SK-N-SH treated with all-trans-retinoic acid at 6 μM for 48 hours (cell line): ENCODE results near the gene ASS1.
A peak's percentile ranks its signal among the peaks of the same experiment; 100 is the strongest.

ENCODE experiments used
- ATAC-seq: fragments of 200-7000 bp; cut with Tn5 transposase; 3 replicates; pipeline ENCODE4 v1.9.1; 2020; ENCODE audit warnings: mild to moderate bottlenecking, moderate library complexity
- ARNTL ChIP-seq: fragments of 450-650 bp; formaldehyde crosslinking; IDR thresholded peaks from 2 replicates; pipeline ENCODE4 v1.5.0; 2020; ENCODE audit warnings: low read depth, mild to moderate bottlenecking, moderate library complexity, borderline replicate concordance
- BACH2 ChIP-seq: fragments of 250-450 bp; sonication (Bioruptor Pico); IDR thresholded peaks from 2 replicates; pipeline ENCODE4 v1.9.0; 2021; ENCODE audit warnings: mild to moderate bottlenecking, borderline replicate concordance
- ESRRG ChIP-seq: fragments of 250-450 bp; sonication (Bioruptor Pico); IDR thresholded peaks from 2 replicates; pipeline ENCODE4 v1.6.1; 2021; ENCODE audit warnings: mild to moderate bottlenecking
- GLIS3 ChIP-seq: fragments of 250-450 bp; sonication (Bioruptor Pico); IDR thresholded peaks from 2 replicates; pipeline ENCODE4 v1.5.0; 2020; ENCODE audit warnings: mild to moderate bottlenecking, moderate library complexity
- SNAI2 ChIP-seq: fragments of 250-450 bp; sonication (Bioruptor Pico); IDR thresholded peaks from 2 replicates; pipeline ENCODE4 v1.5.0; 2020; ENCODE audit warnings: mild to moderate bottlenecking, moderate library complexity
- TCF4 ChIP-seq: fragments of 250-450 bp; sonication (Bioruptor Pico); IDR thresholded peaks from 2 replicates; pipeline ENCODE4 v1.8.0; 2021; ENCODE audit warnings: mild to moderate bottlenecking, moderate library complexity, borderline replicate concordance
- TOX ChIP-seq: fragments of 250-450 bp; sonication (Bioruptor Pico); IDR thresholded peaks from 2 replicates; pipeline ENCODE4 v1.8.0; 2021; ENCODE audit warnings: mild to moderate bottlenecking, moderate library complexity, borderline replicate concordance
- ZFP3 ChIP-seq: fragments of 250-450 bp; sonication (Bioruptor Pico); IDR thresholded peaks from 2 replicates; pipeline ENCODE4 v1.5.0; 2020; ENCODE audit warnings: mild to moderate bottlenecking, moderate library complexity
- ZFP30 ChIP-seq: fragments of 450-650 bp; formaldehyde crosslinking; IDR thresholded peaks from 2 replicates; pipeline ENCODE4 v1.5.0; 2022; ENCODE audit warnings: mild to moderate bottlenecking, moderate library complexity
- ZNF565 ChIP-seq: fragments of 450-650 bp; formaldehyde crosslinking; conservative IDR thresholded peaks from 2 replicates; pipeline ENCODE4 v1.5.0; 2020; ENCODE audit warnings: low read depth, mild to moderate bottlenecking, moderate library complexity
- ZNF70 ChIP-seq: fragments of 450-650 bp; formaldehyde crosslinking; IDR thresholded peaks from 2 replicates; pipeline ENCODE4 v1.5.0; 2020; ENCODE audit warnings: mild to moderate bottlenecking, moderate library complexity
- TF ChIP-seq, protein P1 (sequence below): fragments of 250-450 bp; sonication (Bioruptor Pico); IDR thresholded peaks from 2 replicates; pipeline ENCODE4 v1.8.0; 2020; ENCODE audit warnings: mild to moderate bottlenecking, moderate library complexity, borderline replicate concordance
- TF ChIP-seq, protein P2 (sequence below): fragments of 250-450 bp; sonication (Bioruptor Pico); IDR thresholded peaks from 2 replicates; pipeline ENCODE4 v1.8.0; 2021; ENCODE audit warnings: low read depth, mild to moderate bottlenecking, moderate library complexity, borderline replicate concordance
- TF ChIP-seq, protein P3 (sequence below): fragments of 250-450 bp; sonication (Bioruptor Pico); IDR thresholded peaks from 2 replicates; pipeline ENCODE4 v1.5.0; 2020; ENCODE audit warnings: mild to moderate bottlenecking, moderate library complexity
- TF ChIP-seq, protein P4 (sequence below): fragments of 250-450 bp; sonication (Bioruptor Pico); IDR thresholded peaks from 2 replicates; pipeline ENCODE4 v1.5.1; 2020; ENCODE audit warnings: low read depth, mild to moderate bottlenecking, moderate library complexity

Gene ASS1

DNA sequence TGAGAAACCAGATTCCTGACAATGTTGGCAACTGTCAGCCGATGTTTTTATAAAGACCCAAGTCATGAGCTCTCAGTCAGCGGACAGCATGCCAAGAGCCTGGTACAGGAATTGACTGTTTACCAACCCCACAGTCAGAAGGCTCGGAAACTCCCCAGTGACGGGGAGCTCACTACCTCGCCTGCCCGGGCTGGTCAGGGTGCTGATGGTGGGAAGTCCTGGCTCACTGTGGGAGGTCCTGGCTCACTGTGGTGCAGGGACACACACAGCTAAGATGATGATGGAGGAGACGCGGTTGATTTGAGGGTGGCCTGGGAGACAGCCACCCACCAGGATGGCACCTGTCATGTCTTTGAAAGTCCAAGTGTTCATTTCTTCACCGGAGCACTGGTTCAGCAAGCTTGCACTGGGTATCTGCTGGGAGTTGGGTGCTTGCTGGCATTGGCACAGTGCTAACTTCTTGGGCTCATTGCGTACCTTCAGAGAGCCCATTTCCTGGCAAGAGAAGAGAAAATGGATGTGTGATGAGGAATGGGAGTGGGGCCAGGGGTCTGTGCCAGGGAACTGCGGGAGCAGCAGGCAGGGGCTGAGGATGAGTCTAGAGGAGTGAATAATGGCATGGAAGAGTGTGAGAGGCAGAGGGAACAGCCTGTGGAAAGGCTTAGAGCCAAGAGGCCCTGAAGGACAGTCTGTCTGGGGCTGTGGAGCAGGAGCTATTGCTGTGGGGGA is 15.3 kb downstream of the ASS1 start:
- no peak; the same call in 2 of the 3 replicates for ATAC-seq
- TF ChIP-seq BACH2 (CRISPR knock-in tag) (no peak), ZNF70 (CRISPR knock-in tag) (no peak), ZNF565 (no peak), ARNTL (no peak), ZFP30 (CRISPR knock-in tag) (no peak)
- TF ChIP-seq, protein P1, sequence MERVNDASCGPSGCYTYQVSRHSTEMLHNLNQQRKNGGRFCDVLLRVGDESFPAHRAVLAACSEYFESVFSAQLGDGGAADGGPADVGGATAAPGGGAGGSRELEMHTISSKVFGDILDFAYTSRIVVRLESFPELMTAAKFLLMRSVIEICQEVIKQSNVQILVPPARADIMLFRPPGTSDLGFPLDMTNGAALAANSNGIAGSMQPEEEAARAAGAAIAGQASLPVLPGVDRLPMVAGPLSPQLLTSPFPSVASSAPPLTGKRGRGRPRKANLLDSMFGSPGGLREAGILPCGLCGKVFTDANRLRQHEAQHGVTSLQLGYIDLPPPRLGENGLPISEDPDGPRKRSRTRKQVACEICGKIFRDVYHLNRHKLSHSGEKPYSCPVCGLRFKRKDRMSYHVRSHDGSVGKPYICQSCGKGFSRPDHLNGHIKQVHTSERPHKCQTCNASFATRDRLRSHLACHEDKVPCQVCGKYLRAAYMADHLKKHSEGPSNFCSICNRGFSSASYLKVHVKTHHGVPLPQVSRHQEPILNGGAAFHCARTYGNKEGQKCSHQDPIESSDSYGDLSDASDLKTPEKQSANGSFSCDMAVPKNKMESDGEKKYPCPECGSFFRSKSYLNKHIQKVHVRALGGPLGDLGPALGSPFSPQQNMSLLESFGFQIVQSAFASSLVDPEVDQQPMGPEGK (CRISPR knock-in tag), result no peak
- TF ChIP-seq, protein P2, sequence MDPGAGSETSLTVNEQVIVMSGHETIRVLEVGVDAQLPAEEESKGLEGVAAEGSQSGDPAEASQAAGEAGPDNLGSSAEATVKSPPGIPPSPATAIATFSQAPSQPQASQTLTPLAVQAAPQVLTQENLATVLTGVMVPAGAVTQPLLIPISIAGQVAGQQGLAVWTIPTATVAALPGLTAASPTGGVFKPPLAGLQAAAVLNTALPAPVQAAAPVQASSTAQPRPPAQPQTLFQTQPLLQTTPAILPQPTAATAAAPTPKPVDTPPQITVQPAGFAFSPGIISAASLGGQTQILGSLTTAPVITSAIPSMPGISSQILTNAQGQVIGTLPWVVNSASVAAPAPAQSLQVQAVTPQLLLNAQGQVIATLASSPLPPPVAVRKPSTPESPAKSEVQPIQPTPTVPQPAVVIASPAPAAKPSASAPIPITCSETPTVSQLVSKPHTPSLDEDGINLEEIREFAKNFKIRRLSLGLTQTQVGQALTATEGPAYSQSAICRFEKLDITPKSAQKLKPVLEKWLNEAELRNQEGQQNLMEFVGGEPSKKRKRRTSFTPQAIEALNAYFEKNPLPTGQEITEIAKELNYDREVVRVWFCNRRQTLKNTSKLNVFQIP (CRISPR knock-in tag), result no peak
- TF ChIP-seq, all 23 proteins: peak for 0

DNA sequence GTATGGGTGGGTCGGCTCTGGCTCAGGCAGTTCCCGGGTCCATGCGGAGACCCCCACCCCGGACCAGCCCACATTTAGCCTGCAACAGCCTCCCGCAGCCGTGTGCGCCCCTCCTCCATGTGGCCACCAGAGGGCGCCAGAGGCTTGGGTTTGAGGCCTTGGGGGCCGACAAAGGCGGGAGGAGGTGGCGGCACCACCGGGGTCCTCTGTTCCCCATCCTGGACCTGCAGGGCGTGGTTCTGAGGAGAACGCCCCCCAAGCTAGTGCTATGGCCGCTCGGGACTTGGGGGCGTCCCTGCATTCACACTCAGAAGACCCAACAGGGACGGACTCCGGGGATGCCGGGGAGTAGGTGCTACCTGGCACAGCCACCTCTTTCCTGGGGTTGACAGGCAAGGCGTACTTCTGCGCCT is 16.5 kb downstream of the ASS1 start:
- TF ChIP-seq TCF4 (CRISPR knock-in tag) (no peak), GLIS3 (no peak), SNAI2 (CRISPR knock-in tag) (no peak)
- peak; percentile 82 for ATAC-seq

DNA sequence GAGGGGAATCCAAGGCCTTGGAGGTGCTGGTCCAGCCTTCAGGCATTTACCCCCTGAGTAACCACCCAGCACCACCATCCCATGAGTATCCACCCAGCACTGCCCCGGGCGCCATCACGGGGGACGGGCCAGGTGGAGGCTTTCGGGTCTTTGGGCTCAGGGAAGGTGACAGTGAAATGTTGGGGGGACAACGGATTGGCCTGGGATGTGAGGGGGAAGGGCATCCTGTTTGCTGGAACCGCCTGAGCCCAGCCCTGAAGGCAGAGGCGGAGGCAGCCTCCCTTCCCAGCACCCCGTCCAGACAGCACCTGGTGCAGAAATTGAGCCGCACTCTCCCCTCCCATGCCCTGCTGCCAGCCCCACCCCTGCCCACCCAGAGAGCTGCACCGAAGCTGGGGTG is 17.0 kb downstream of the ASS1 start:
- TF ChIP-seq, protein P2 (CRISPR knock-in tag), result no peak
- TF ChIP-seq ZFP3 (no peak), ARNTL (no peak), TOX (CRISPR knock-in tag) (no peak), TCF4 (CRISPR knock-in tag) (no peak), ZNF70 (CRISPR knock-in tag) (no peak), ESRRG (CRISPR knock-in tag) (no peak), ZFP30 (CRISPR knock-in tag) (no peak), GLIS3 (no peak)
- TF ChIP-seq, protein P3, sequence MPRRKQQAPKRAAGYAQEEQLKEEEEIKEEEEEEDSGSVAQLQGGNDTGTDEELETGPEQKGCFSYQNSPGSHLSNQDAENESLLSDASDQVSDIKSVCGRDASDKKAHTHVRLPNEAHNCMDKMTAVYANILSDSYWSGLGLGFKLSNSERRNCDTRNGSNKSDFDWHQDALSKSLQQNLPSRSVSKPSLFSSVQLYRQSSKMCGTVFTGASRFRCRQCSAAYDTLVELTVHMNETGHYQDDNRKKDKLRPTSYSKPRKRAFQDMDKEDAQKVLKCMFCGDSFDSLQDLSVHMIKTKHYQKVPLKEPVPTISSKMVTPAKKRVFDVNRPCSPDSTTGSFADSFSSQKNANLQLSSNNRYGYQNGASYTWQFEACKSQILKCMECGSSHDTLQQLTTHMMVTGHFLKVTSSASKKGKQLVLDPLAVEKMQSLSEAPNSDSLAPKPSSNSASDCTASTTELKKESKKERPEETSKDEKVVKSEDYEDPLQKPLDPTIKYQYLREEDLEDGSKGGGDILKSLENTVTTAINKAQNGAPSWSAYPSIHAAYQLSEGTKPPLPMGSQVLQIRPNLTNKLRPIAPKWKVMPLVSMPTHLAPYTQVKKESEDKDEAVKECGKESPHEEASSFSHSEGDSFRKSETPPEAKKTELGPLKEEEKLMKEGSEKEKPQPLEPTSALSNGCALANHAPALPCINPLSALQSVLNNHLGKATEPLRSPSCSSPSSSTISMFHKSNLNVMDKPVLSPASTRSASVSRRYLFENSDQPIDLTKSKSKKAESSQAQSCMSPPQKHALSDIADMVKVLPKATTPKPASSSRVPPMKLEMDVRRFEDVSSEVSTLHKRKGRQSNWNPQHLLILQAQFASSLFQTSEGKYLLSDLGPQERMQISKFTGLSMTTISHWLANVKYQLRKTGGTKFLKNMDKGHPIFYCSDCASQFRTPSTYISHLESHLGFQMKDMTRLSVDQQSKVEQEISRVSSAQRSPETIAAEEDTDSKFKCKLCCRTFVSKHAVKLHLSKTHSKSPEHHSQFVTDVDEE (CRISPR knock-in tag), result no peak
- TF ChIP-seq, protein P4, sequence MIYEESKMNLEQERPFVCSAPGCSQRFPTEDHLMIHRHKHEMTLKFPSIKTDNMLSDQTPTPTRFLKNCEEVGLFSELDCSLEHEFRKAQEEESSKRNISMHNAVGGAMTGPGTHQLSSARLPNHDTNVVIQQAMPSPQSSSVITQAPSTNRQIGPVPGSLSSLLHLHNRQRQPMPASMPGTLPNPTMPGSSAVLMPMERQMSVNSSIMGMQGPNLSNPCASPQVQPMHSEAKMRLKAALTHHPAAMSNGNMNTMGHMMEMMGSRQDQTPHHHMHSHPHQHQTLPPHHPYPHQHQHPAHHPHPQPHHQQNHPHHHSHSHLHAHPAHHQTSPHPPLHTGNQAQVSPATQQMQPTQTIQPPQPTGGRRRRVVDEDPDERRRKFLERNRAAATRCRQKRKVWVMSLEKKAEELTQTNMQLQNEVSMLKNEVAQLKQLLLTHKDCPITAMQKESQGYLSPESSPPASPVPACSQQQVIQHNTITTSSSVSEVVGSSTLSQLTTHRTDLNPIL (CRISPR knock-in tag), result no peak
- TF ChIP-seq, protein P1 (CRISPR knock-in tag), result no peak
- ATAC-seq, result no peak; the same call in 2 of the 3 replicates
